C4-2B (cell line): Measurements from ENCODE around the gene PKLR.
A peak's percentile ranks its signal among the peaks of the same experiment; 100 is the strongest.

Source experiments
- H3K27ac ChIP-seq: fragments of 450-650 bp; 2 replicates; pipeline ENCODE4 v1.5.1; 2017
- ZFX ChIP-seq: fragments of 450-650 bp; IDR thresholded peaks from 2 replicates; pipeline ENCODE4 v1.6.1; 2017
- TF ChIP-seq, protein P1 (sequence below): fragments of 450-650 bp; conservative IDR thresholded peaks from 2 replicates; pipeline ENCODE4 v1.5.1; 2017; ENCODE audit warnings: mild to moderate bottlenecking

The PKLR gene

DNA sequence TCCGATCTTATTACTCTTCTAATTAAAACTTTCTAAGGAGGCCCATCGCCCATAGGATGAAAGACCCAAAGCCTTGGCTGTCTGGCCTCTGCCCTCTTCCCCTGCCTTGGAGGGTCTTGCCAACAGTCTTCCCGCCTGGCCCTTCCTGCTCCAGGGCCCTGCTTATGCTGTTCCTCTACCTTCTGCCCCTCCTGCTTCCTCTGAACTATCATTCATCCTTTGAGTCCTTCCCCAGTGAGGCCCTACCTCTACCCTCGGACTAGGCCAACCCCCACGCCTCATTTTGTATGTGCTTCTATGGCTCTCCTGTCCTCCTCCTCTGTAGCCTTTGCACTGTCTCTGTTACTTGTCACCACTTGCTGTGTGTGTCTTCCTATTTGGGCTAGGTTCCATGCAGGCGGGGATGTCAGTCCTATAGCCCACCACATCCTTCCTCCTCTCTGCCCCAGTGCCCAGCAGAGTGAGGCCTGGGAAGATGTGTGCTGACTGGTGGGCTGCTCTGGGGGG, 24.8 kb upstream of the PKLR start:
- TF ChIP-seq ZFX, result no peak
- TF ChIP-seq, protein P1, sequence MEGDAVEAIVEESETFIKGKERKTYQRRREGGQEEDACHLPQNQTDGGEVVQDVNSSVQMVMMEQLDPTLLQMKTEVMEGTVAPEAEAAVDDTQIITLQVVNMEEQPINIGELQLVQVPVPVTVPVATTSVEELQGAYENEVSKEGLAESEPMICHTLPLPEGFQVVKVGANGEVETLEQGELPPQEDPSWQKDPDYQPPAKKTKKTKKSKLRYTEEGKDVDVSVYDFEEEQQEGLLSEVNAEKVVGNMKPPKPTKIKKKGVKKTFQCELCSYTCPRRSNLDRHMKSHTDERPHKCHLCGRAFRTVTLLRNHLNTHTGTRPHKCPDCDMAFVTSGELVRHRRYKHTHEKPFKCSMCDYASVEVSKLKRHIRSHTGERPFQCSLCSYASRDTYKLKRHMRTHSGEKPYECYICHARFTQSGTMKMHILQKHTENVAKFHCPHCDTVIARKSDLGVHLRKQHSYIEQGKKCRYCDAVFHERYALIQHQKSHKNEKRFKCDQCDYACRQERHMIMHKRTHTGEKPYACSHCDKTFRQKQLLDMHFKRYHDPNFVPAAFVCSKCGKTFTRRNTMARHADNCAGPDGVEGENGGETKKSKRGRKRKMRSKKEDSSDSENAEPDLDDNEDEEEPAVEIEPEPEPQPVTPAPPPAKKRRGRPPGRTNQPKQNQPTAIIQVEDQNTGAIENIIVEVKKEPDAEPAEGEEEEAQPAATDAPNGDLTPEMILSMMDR, result no peak
- peak overlapping the region; percentile 92; the same call in 1 of the 2 replicates for H3K27ac ChIP-seq

DNA sequence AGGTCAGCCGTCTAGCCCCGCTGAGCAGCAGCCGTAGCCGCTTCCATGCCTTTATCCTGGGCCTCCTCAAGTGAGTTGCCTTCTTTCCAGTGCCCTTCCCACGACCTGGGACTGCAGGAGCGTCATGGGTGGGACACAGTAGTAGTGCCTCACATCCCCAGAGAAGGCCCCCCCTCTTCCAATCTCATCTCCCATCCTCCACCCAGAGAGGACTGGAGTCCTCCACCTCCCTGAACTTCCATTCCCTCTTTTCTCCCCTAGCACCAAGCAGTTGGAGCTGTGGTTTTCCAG, 24.3 kb upstream of the PKLR start:
- no peak for TF ChIP-seq ZFX
- TF ChIP-seq, protein P1, result no peak
- peak overlapping the region; percentile 92 for H3K27ac ChIP-seq

GRCh38 chr1:155324717-155325602, 23.7 kb upstream of the PKLR start:
- peak overlapping the region; percentile 92 for H3K27ac ChIP-seq
- TF ChIP-seq, protein P1, result peak; percentile 72
- TF ChIP-seq ZFX, result no peak

DNA sequence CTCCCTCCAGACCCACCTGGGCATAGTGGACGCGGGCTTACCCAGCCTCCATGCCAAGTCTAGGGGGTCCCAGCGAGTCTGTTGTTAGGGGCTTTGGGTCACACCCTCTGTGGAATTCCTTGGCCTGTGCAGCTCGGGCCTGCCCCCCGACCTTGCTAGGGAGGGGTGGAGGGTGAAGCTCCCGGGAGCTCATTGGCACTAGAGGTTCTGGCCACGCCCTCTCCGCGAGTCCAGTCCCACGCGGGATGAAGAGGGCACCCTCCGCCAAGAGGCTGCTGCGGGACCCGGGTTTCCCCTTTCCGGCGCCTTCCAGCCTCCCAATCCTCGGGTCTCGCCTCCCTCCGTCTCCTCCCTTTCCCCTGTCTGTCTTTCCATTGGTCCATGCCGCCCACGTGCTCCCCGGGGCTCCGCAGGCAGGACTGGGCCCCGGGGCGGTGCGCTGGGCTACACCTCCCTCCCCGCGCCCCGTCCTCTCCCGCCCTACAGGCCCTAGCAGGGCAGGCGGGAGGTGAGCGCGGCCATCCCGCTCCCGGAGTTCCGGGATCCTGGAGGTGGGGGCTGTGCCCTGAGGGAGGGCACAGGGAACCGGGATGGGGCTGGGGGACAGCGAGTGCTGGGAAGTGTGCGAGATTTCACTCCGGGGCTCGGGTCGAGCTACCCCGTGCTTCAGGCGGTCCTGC, 22.9 kb upstream of the PKLR start:
- H3K27ac ChIP-seq, result peak overlapping the region; percentile 92
- TF ChIP-seq, protein P1, result no peak

DNA sequence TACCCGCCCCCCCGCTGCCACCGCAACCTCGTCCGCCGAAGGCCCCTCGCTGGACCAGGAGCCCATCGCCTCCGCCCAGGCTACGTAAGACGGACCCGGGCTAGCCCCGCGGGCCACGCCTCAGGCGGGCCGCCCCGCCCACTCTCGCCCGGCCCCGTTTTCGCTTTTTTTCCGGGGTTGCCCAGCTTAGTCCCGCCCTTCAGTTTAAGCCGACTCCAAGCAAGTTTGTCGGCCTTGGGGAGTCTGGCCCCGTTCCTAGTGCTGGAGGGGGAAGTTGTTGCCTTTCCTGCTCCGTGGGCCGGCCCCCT, 22.4 kb upstream of the PKLR start:
- H3K27ac ChIP-seq, result peak overlapping the region; percentile 92
- TF ChIP-seq, protein P1, result no peak
- no peak for TF ChIP-seq ZFX

GRCh38 chr1:155322953-155323728, 21.9 kb upstream of the PKLR start:
- peak overlapping the region; percentile 92 for H3K27ac ChIP-seq
- TF ChIP-seq, protein P1, result peak; percentile 97
- no peak for TF ChIP-seq ZFX

GRCh38 chr1:155322571-155322952, 21.3 kb upstream of the PKLR start:
- peak overlapping the region; percentile 92 for H3K27ac ChIP-seq
- TF ChIP-seq ZFX, result no peak
- TF ChIP-seq, protein P1, result no peak
